Measurements from ENCODE around the gene SNRNP70.
A peak's percentile ranks its signal among the peaks of the same experiment; 100 is the strongest.

The SNRNP70 gene

DNA sequence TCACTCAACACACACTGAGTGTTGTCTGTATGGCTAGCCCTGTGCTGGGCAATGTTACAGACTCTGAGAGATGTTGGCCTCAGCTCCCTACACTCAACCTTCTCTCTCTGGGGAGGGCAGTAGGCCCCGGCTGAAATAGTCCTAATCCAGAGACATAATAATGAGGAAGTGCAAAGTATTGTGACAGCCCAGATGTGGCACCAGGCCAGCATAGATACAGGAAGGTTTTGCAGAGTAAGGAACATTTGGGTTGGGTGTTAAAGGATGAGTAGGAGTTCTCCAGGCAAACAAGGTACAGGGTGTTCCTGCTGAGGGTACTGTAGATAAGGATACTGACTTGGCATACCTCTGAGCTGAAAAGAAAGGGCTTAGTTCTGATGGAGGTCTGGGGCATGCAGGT is 31.3 kb downstream of the SNRNP70 start:
- no peak for ATAC-seq
- TF ChIP-seq ISL1 (CRISPR knock-in tag; IDR thresholded peaks at IDR 0.05): no peak
- no peak for TF ChIP-seq ESRRG (CRISPR knock-in tag; IDR thresholded peaks at IDR 0.05)
- TF ChIP-seq GLIS3 (CRISPR knock-in tag; IDR thresholded peaks at IDR 0.05): no peak
- TF ChIP-seq ZFP3 (CRISPR knock-in tag; IDR thresholded peaks at IDR 0.05): peak; percentile 96
- no peak for TF ChIP-seq ARNTL (CRISPR knock-in tag; IDR thresholded peaks at IDR 0.05; ENCODE audit: borderline replicate concordance, low read depth)
- TF ChIP-seq PPARA (CRISPR knock-in tag; IDR thresholded peaks at IDR 0.05; ENCODE audit: borderline replicate concordance): no peak
- TF ChIP-seq SNAI2 (CRISPR knock-in tag; IDR thresholded peaks at IDR 0.05): no peak
- TF ChIP-seq BACH2 (CRISPR knock-in tag; IDR thresholded peaks at IDR 0.05; ENCODE audit: borderline replicate concordance): no peak

DNA sequence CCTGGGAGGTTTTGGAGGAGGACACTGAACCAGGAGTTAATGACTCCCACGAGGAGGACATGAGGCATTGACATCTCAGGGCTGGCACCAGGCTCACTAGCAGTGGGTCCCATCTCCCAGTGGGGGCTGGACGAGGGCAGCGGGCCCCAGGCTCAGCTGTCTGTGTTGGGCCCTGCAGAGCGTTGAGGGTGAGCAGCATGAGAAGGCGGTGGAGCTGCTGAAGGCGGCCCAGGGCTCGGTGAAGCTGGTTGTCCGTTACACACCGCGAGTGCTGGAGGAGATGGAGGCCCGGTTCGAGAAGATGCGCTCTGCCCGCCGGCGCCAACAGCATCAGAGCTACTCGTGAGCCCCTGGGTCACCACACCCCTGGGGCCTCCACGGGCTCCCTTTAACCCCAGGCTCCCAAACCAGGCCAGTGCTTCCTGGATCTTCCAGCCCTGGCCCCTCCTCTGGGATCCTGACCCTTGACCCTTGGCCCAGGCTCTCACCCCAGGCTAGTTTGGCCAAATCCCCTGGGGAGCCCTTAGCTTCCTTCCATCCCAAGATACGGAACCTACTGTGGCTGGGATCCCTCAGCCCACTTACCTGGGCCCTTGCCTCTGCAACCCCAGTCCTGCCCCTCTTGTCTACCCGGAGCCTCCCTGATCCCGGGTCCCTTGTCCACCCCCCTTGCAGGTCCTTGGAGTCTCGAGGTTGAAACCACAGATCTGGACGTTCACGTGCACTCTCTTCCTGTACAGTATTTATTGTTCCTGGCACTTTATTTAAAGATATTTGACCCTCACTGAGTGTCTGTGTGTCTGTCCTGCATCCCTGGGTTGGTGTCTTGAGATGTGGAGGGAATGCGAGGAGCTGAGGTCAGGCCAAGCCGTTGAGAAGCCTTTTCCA is 32.7 kb downstream of the SNRNP70 start:
- ATAC-seq: no peak
- TF ChIP-seq ARNTL (CRISPR knock-in tag; IDR thresholded peaks at IDR 0.05; ENCODE audit: borderline replicate concordance, low read depth) (no peak), PPARA (CRISPR knock-in tag; IDR thresholded peaks at IDR 0.05; ENCODE audit: borderline replicate concordance) (no peak), ZNF8 (CRISPR knock-in tag; IDR thresholded peaks at IDR 0.05) (no peak), ISL1 (CRISPR knock-in tag; IDR thresholded peaks at IDR 0.05) (no peak), BACH2 (CRISPR knock-in tag; IDR thresholded peaks at IDR 0.05; ENCODE audit: borderline replicate concordance) (no peak), ZFP3 (CRISPR knock-in tag; IDR thresholded peaks at IDR 0.05) (no peak), CSDC2 (CRISPR knock-in tag; IDR thresholded peaks at IDR 0.05) (no peak), TOX (CRISPR knock-in tag; IDR thresholded peaks at IDR 0.05; ENCODE audit: borderline replicate concordance) (no peak), RARB (CRISPR knock-in tag; IDR thresholded peaks at IDR 0.05) (no peak), TCF4 (CRISPR knock-in tag; IDR thresholded peaks at IDR 0.05; ENCODE audit: borderline replicate concordance) (no peak), ZNF565 (CRISPR knock-in tag; conservative IDR thresholded peaks at IDR 0.05; ENCODE audit: low read depth) (no peak), OSR1 (CRISPR knock-in tag; IDR thresholded peaks at IDR 0.05) (no peak), GLIS3 (CRISPR knock-in tag; IDR thresholded peaks at IDR 0.05) (no peak), ESRRG (CRISPR knock-in tag; IDR thresholded peaks at IDR 0.05) (no peak), ZC3H10 (CRISPR knock-in tag; IDR thresholded peaks at IDR 0.05) (no peak)
- TF ChIP-seq, protein P1, sequence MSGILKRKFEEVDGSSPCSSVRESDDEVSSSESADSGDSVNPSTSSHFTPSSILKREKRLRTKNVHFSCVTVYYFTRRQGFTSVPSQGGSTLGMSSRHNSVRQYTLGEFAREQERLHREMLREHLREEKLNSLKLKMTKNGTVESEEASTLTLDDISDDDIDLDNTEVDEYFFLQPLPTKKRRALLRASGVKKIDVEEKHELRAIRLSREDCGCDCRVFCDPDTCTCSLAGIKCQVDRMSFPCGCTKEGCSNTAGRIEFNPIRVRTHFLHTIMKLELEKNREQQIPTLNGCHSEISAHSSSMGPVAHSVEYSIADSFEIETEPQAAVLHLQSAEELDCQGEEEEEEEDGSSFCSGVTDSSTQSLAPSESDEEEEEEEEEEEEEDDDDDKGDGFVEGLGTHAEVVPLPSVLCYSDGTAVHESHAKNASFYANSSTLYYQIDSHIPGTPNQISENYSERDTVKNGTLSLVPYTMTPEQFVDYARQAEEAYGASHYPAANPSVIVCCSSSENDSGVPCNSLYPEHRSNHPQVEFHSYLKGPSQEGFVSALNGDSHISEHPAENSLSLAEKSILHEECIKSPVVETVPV (CRISPR knock-in tag; IDR thresholded peaks at IDR 0.05): no peak
- TF ChIP-seq, protein P2, sequence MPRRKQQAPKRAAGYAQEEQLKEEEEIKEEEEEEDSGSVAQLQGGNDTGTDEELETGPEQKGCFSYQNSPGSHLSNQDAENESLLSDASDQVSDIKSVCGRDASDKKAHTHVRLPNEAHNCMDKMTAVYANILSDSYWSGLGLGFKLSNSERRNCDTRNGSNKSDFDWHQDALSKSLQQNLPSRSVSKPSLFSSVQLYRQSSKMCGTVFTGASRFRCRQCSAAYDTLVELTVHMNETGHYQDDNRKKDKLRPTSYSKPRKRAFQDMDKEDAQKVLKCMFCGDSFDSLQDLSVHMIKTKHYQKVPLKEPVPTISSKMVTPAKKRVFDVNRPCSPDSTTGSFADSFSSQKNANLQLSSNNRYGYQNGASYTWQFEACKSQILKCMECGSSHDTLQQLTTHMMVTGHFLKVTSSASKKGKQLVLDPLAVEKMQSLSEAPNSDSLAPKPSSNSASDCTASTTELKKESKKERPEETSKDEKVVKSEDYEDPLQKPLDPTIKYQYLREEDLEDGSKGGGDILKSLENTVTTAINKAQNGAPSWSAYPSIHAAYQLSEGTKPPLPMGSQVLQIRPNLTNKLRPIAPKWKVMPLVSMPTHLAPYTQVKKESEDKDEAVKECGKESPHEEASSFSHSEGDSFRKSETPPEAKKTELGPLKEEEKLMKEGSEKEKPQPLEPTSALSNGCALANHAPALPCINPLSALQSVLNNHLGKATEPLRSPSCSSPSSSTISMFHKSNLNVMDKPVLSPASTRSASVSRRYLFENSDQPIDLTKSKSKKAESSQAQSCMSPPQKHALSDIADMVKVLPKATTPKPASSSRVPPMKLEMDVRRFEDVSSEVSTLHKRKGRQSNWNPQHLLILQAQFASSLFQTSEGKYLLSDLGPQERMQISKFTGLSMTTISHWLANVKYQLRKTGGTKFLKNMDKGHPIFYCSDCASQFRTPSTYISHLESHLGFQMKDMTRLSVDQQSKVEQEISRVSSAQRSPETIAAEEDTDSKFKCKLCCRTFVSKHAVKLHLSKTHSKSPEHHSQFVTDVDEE (CRISPR knock-in tag; IDR thresholded peaks at IDR 0.05): no peak
- TF ChIP-seq, protein P3, sequence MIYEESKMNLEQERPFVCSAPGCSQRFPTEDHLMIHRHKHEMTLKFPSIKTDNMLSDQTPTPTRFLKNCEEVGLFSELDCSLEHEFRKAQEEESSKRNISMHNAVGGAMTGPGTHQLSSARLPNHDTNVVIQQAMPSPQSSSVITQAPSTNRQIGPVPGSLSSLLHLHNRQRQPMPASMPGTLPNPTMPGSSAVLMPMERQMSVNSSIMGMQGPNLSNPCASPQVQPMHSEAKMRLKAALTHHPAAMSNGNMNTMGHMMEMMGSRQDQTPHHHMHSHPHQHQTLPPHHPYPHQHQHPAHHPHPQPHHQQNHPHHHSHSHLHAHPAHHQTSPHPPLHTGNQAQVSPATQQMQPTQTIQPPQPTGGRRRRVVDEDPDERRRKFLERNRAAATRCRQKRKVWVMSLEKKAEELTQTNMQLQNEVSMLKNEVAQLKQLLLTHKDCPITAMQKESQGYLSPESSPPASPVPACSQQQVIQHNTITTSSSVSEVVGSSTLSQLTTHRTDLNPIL (CRISPR knock-in tag; IDR thresholded peaks at IDR 0.05; ENCODE audit: low read depth): no peak
- TF ChIP-seq, protein P4, sequence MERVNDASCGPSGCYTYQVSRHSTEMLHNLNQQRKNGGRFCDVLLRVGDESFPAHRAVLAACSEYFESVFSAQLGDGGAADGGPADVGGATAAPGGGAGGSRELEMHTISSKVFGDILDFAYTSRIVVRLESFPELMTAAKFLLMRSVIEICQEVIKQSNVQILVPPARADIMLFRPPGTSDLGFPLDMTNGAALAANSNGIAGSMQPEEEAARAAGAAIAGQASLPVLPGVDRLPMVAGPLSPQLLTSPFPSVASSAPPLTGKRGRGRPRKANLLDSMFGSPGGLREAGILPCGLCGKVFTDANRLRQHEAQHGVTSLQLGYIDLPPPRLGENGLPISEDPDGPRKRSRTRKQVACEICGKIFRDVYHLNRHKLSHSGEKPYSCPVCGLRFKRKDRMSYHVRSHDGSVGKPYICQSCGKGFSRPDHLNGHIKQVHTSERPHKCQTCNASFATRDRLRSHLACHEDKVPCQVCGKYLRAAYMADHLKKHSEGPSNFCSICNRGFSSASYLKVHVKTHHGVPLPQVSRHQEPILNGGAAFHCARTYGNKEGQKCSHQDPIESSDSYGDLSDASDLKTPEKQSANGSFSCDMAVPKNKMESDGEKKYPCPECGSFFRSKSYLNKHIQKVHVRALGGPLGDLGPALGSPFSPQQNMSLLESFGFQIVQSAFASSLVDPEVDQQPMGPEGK (CRISPR knock-in tag; IDR thresholded peaks at IDR 0.05; ENCODE audit: borderline replicate concordance): no peak
- TF ChIP-seq, protein P5, sequence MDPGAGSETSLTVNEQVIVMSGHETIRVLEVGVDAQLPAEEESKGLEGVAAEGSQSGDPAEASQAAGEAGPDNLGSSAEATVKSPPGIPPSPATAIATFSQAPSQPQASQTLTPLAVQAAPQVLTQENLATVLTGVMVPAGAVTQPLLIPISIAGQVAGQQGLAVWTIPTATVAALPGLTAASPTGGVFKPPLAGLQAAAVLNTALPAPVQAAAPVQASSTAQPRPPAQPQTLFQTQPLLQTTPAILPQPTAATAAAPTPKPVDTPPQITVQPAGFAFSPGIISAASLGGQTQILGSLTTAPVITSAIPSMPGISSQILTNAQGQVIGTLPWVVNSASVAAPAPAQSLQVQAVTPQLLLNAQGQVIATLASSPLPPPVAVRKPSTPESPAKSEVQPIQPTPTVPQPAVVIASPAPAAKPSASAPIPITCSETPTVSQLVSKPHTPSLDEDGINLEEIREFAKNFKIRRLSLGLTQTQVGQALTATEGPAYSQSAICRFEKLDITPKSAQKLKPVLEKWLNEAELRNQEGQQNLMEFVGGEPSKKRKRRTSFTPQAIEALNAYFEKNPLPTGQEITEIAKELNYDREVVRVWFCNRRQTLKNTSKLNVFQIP (CRISPR knock-in tag; IDR thresholded peaks at IDR 0.05; ENCODE audit: borderline replicate concordance, low read depth): no peak

Data from SK-N-SH treated with all-trans-retinoic acid at 6 μM for 48 hours (cell line).